ENCODE data around the gene AKAP12.

AKAP12 gene

GRCh38 chr6:151240036-151240685 lies 394 bp downstream of the AKAP12 start:
- Histone ChIP-seq H3K9ac (ENCODE audit: low read length) (peak overlapping the region; percentile 41), H3K27ac (ENCODE audit: low read depth, low read length) (peak overlapping the region; percentile 91), H3K27me3 (ENCODE audit: control insufficient read depth in 1 of 2, insufficient read depth in 2 of 2, low read length in 2 of 2) (no peaks in the 10 kb centered on the region), H3K36me3 (ENCODE audit: insufficient read depth, low read length) (no peaks in the 10 kb centered on the region), H3K4me3 (ENCODE audit: low read depth in 1 of 2, low read length in 2 of 2) (peak overlapping the region; percentile 93 to 94), H3K9me3 (ENCODE audit: low read length) (no peaks in the 10 kb centered on the region), H3K4me1 (ENCODE audit: insufficient read depth, low read length) (peaks cover 8% of the 10 kb centered on the region)

- Histone ChIP-seq H3K27ac (ENCODE audit: low read depth, low read length) (peak overlapping the region; percentile 91), H3K4me1 (ENCODE audit: insufficient read depth, low read length) (peaks cover 8% of the 10 kb centered on the region), H3K36me3 (ENCODE audit: insufficient read depth, low read length) (no peaks in the 10 kb centered on the region), H3K9ac (ENCODE audit: low read length) (peak overlapping the region; percentile 95), H3K4me3 (ENCODE audit: low read depth in 1 of 2, low read length in 2 of 2) (peak overlapping the region; percentile 93 to 94), H3K9me3 (ENCODE audit: low read length) (no peaks in the 10 kb centered on the region), H3K27me3 (ENCODE audit: control insufficient read depth in 1 of 2, insufficient read depth in 2 of 2, low read length in 2 of 2) (no peaks in the 10 kb centered on the region)
Measured at GRCh38 chr6:151240791-151241642, 1.2 kb downstream of the AKAP12 start.

- peak overlapping the region; percentile 93 to 94 for H3K4me3 ChIP-seq (ENCODE audit: low read depth in 1 of 2, low read length in 2 of 2)
- peak overlapping the region; percentile 91 for H3K27ac ChIP-seq (ENCODE audit: low read depth, low read length)
- no peaks in the 10 kb centered on the region for H3K36me3 ChIP-seq (ENCODE audit: insufficient read depth, low read length)
- H3K9me3 ChIP-seq (ENCODE audit: low read length), result no peaks in the 10 kb centered on the region
- H3K27me3 ChIP-seq (ENCODE audit: control insufficient read depth in 1 of 2, insufficient read depth in 2 of 2, low read length in 2 of 2), result no peaks in the 10 kb centered on the region
- peaks cover 8% of the 10 kb centered on the region for H3K4me1 ChIP-seq (ENCODE audit: insufficient read depth, low read length)
- peak overlapping the region; percentile 95 for H3K9ac ChIP-seq (ENCODE audit: low read length)
Measured at GRCh38 chr6:151241853-151242252, 2.1 kb downstream of the AKAP12 start.

GRCh38 chr6:151242420-151242861 lies 2.7 kb downstream of the AKAP12 start:
- H3K4me1 ChIP-seq (ENCODE audit: insufficient read depth, low read length), result peaks cover 13% of the 10 kb centered on the region
- H3K27me3 ChIP-seq (ENCODE audit: control insufficient read depth in 1 of 2, insufficient read depth in 2 of 2, low read length in 2 of 2), result no peaks in the 10 kb centered on the region
- H3K27ac ChIP-seq (ENCODE audit: low read depth, low read length), result peak overlapping the region; percentile 91
- H3K4me3 ChIP-seq (ENCODE audit: low read depth in 1 of 2, low read length in 2 of 2), result peak overlapping the region; percentile 93 to 94
- peak overlapping the region; percentile 95 for H3K9ac ChIP-seq (ENCODE audit: low read length)
- H3K36me3 ChIP-seq (ENCODE audit: insufficient read depth, low read length), result no peaks in the 10 kb centered on the region
- H3K9me3 ChIP-seq (ENCODE audit: low read length), result no peaks in the 10 kb centered on the region

GRCh38 chr6:151243481-151243880 lies 3.7 kb downstream of the AKAP12 start:
- H3K9me3 ChIP-seq (ENCODE audit: low read length), result no peaks in the 10 kb centered on the region
- peak overlapping the region; percentile 6 for H3K9ac ChIP-seq (ENCODE audit: low read length)
- H3K27ac ChIP-seq (ENCODE audit: low read depth, low read length), result peak overlapping the region; percentile 19
- no peaks in the 10 kb centered on the region for H3K27me3 ChIP-seq (ENCODE audit: control insufficient read depth in 1 of 2, insufficient read depth in 2 of 2, low read length in 2 of 2)
- H3K4me1 ChIP-seq (ENCODE audit: insufficient read depth, low read length), result peaks cover 23% of the 10 kb centered on the region
- peak overlapping the region in 1 of 2 donors; percentile 94 for H3K4me3 ChIP-seq (ENCODE audit: low read depth in 1 of 2, low read length in 2 of 2)
- no peaks in the 10 kb centered on the region for H3K36me3 ChIP-seq (ENCODE audit: insufficient read depth, low read length)

- peaks cover 17% of the 10 kb centered on the region for H3K4me1 ChIP-seq (ENCODE audit: insufficient read depth, low read length)
- no peaks in the 10 kb centered on the region for H3K36me3 ChIP-seq (ENCODE audit: insufficient read depth, low read length)
- H3K27ac ChIP-seq (ENCODE audit: low read depth, low read length), result peak overlapping the region; percentile 27
Measured at GRCh38 chr6:151247490-151247889, 7.7 kb downstream of the AKAP12 start.

GRCh38 chr6:151248295-151248694 lies 8.5 kb downstream of the AKAP12 start:
- peaks cover 17% of the 10 kb centered on the region for H3K4me1 ChIP-seq (ENCODE audit: insufficient read depth, low read length)
- no peak overlapping the region for H3K4me3 ChIP-seq (ENCODE audit: low read depth in 1 of 2, low read length in 2 of 2)
- H3K27ac ChIP-seq (ENCODE audit: low read depth, low read length), result no peak overlapping the region
- no peaks in the 10 kb centered on the region for H3K36me3 ChIP-seq (ENCODE audit: insufficient read depth, low read length)
- no peak overlapping the region for H3K9ac ChIP-seq (ENCODE audit: low read length)
- no peaks in the 10 kb centered on the region for H3K9me3 ChIP-seq (ENCODE audit: low read length)
- no peaks in the 10 kb centered on the region for H3K27me3 ChIP-seq (ENCODE audit: control insufficient read depth in 1 of 2, insufficient read depth in 2 of 2, low read length in 2 of 2)

More at GRCh38 chr6:151247490-151247889, 7.7 kb downstream of the AKAP12 start:
- no peak overlapping the region for H3K4me3 ChIP-seq (ENCODE audit: low read depth in 1 of 2, low read length in 2 of 2)
- no peaks in the 10 kb centered on the region for H3K9me3 ChIP-seq (ENCODE audit: low read length)
- H3K27me3 ChIP-seq (ENCODE audit: control insufficient read depth in 1 of 2, insufficient read depth in 2 of 2, low read length in 2 of 2), result no peaks in the 10 kb centered on the region
- H3K9ac ChIP-seq (ENCODE audit: low read length), result no peak overlapping the region

- H3K4me1 ChIP-seq (ENCODE audit: insufficient read depth, low read length), result peaks cover 34% of the 10 kb centered on the region
- H3K36me3 ChIP-seq (ENCODE audit: insufficient read depth, low read length), result no peaks in the 10 kb centered on the region
- H3K9me3 ChIP-seq (ENCODE audit: low read length), result no peaks in the 10 kb centered on the region
- H3K9ac ChIP-seq (ENCODE audit: low read length), result no peak overlapping the region
- H3K27ac ChIP-seq (ENCODE audit: low read depth, low read length), result no peak overlapping the region
- H3K27me3 ChIP-seq (ENCODE audit: control insufficient read depth in 1 of 2, insufficient read depth in 2 of 2, low read length in 2 of 2), result no peaks in the 10 kb centered on the region
- no peak overlapping the region for H3K4me3 ChIP-seq (ENCODE audit: low read depth in 1 of 2, low read length in 2 of 2)
Measured at GRCh38 chr6:151252634-151253033, 12.9 kb downstream of the AKAP12 start.

- Histone ChIP-seq H3K36me3 (ENCODE audit: insufficient read depth, low read length) (no peaks in the 10 kb centered on the region), H3K4me3 (ENCODE audit: low read depth in 1 of 2, low read length in 2 of 2) (no peak overlapping the region), H3K4me1 (ENCODE audit: insufficient read depth, low read length) (peaks cover 34% of the 10 kb centered on the region), H3K9ac (ENCODE audit: low read length) (no peak overlapping the region), H3K9me3 (ENCODE audit: low read length) (no peaks in the 10 kb centered on the region), H3K27ac (ENCODE audit: low read depth, low read length) (no peak overlapping the region), H3K27me3 (ENCODE audit: control insufficient read depth in 1 of 2, insufficient read depth in 2 of 2, low read length in 2 of 2) (no peaks in the 10 kb centered on the region)
Measured at GRCh38 chr6:151254451-151255081, 14.8 kb downstream of the AKAP12 start.

GRCh38 chr6:151255811-151256210 lies 16.0 kb downstream of the AKAP12 start:
- Histone ChIP-seq H3K9ac (ENCODE audit: low read length) (no peak overlapping the region), H3K27ac (ENCODE audit: low read depth, low read length) (no peak overlapping the region), H3K36me3 (ENCODE audit: insufficient read depth, low read length) (no peaks in the 10 kb centered on the region), H3K4me1 (ENCODE audit: insufficient read depth, low read length) (peaks cover 45% of the 10 kb centered on the region), H3K9me3 (ENCODE audit: low read length) (no peaks in the 10 kb centered on the region), H3K27me3 (ENCODE audit: control insufficient read depth in 1 of 2, insufficient read depth in 2 of 2, low read length in 2 of 2) (no peaks in the 10 kb centered on the region), H3K4me3 (ENCODE audit: low read depth in 1 of 2, low read length in 2 of 2) (no peak overlapping the region)

GRCh38 chr6:151257985-151258445 lies 18.2 kb downstream of the AKAP12 start:
- no peak overlapping the region for H3K9ac ChIP-seq (ENCODE audit: low read length)
- H3K4me3 ChIP-seq (ENCODE audit: low read depth in 1 of 2, low read length in 2 of 2), result no peak overlapping the region
- H3K9me3 ChIP-seq (ENCODE audit: low read length), result no peaks in the 10 kb centered on the region
- H3K36me3 ChIP-seq (ENCODE audit: insufficient read depth, low read length), result no peaks in the 10 kb centered on the region
- peaks cover 57% of the 10 kb centered on the region for H3K4me1 ChIP-seq (ENCODE audit: insufficient read depth, low read length)
- H3K27me3 ChIP-seq (ENCODE audit: control insufficient read depth in 1 of 2, insufficient read depth in 2 of 2, low read length in 2 of 2), result no peaks in the 10 kb centered on the region
- H3K27ac ChIP-seq (ENCODE audit: low read depth, low read length), result peak overlapping the region; percentile 61
